ENCODE measurements around the gene MEGF10.
"Not testable (repeated sequence)": the region's sequence is repeated elsewhere in the genome, so short reads cannot be mapped to it uniquely, and the experiment has no call there.

Gene MEGF10

DNA sequence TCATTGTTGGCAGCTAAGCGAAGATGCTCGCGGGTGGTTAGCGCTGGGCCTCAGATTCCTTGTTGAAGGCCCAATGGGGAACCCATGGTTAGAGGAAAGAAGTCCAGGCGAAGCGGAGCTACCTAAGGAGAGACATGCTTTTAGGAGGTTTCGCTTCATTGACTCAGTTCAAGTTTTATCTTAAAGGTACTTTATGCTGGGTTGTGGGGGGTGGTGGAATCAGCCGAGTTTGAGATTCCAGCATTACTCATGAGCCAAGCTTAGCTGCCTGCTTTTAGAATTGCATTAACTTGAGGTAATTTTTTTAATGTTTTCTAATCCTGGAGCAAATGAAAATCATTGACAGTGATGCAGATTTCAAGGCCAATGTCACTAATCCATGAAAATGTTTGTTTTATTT lies 16.1 kb downstream of the MEGF10 start:
- H3K27ac Mint-ChIP-seq: no peak overlapping the region
- no peak overlapping the region for H3K4me3 Mint-ChIP-seq
- H3K27me3 Mint-ChIP-seq: no peaks in the 10 kb centered on the region
- no peaks in the 10 kb centered on the region for H3K4me1 Mint-ChIP-seq (ENCODE audit: low read depth)
- no peaks in the 10 kb centered on the region for H3K36me3 Mint-ChIP-seq (ENCODE audit: low read depth)
- intact Hi-C loops (cut with micrococcal nuclease): no loop called here
- H3K9me3 Mint-ChIP-seq: no peaks in the 10 kb centered on the region

GRCh38 chr5:127307868-127308267 lies 17.3 kb downstream of the MEGF10 start:
- Mint-ChIP-seq H3K9me3 (no peaks in the 10 kb centered on the region), H3K4me3 (no peak overlapping the region), H3K27ac (no peak overlapping the region), H3K36me3 (ENCODE audit: low read depth) (no peaks in the 10 kb centered on the region), H3K4me1 (ENCODE audit: low read depth) (no peaks in the 10 kb centered on the region), H3K27me3 (no peaks in the 10 kb centered on the region)
- intact Hi-C loops (cut with micrococcal nuclease): no loop called here

GRCh38 chr5:127308325-127308724 lies 17.7 kb downstream of the MEGF10 start:
- H3K36me3 Mint-ChIP-seq (ENCODE audit: low read depth); H3K4me3 Mint-ChIP-seq; H3K27ac Mint-ChIP-seq; H3K27me3 Mint-ChIP-seq; intact Hi-C loops (cut with micrococcal nuclease); H3K9me3 Mint-ChIP-seq; H3K4me1 Mint-ChIP-seq (ENCODE audit: low read depth): not testable (repeated sequence)

- Mint-ChIP-seq H3K36me3 (ENCODE audit: low read depth) (no peaks in the 10 kb centered on the region), H3K27ac (no peak overlapping the region)
Measured at GRCh38 chr5:127308945-127309344, 18.3 kb downstream of the MEGF10 start.

DNA sequence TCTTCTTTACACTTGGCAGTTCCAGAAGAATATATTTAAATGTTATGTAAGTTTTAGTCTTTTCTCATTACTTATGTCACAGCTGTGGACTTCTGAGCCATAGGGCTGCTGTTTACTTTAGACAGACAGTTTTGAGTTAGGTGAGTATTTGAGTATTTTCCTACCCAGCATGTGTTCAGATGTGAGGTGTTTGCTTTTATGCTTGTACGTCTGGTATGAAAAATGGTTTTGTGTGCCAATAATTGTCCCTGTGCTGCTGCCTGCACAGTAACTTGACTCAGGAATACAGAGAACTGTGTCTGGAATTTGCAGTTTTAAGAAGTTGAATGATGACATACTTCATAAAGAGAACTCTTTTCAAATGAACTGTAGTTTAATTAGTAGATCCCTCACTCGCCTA lies 20.8 kb downstream of the MEGF10 start:
- no peaks in the 10 kb centered on the region for H3K9me3 Mint-ChIP-seq
- H3K4me1 Mint-ChIP-seq (ENCODE audit: low read depth): no peaks in the 10 kb centered on the region
- no peak overlapping the region for H3K4me3 Mint-ChIP-seq
- H3K27me3 Mint-ChIP-seq: peaks cover 1% of the 10 kb centered on the region
- no peak overlapping the region for H3K27ac Mint-ChIP-seq
- intact Hi-C loops (cut with micrococcal nuclease): no loop called here
- no peaks in the 10 kb centered on the region for H3K36me3 Mint-ChIP-seq (ENCODE audit: low read depth)

More at GRCh38 chr5:127308945-127309344, 18.3 kb downstream of the MEGF10 start:
- H3K27me3 Mint-ChIP-seq: no peaks in the 10 kb centered on the region
- intact Hi-C loops (cut with micrococcal nuclease): no loop called here
- H3K4me3 Mint-ChIP-seq: no peak overlapping the region
- H3K9me3 Mint-ChIP-seq: no peaks in the 10 kb centered on the region
- H3K4me1 Mint-ChIP-seq (ENCODE audit: low read depth): no peaks in the 10 kb centered on the region

DNA sequence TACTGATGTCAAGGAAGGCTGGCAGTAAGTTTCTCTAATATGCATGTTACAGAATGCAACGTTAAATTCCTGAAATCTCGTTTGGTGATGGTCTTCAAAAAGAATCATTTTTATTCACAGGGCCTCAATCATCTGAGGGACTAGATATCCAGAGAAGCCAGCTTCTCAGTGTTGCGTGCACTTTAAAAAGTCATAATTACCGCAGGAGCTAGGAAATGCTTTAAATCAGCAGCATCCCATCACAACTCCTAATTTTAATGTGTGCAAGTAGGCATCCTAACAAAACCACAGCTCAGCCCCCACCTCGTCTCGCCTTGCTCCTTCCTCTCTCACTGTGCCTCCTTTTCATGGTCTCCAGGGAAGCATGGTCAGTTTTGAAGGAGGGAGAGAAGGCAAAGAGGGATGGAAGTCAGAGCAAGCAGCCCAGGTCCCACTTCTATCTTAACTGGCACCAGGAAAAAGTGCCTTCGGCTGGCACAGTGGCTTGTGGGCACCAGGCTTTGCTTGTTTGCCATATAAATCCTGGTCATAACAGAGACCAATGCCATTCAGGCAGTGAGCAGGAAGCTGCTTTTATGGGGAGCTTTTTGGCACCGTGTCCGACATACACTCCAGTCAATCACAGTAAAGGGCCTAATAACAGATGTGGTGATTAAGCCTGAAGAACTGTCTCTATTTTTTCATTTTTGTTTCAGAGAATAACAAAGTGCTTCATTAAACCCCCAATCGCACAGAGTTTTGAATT lies 21.4 kb downstream of the MEGF10 start:
- H3K9me3 Mint-ChIP-seq: no peaks in the 10 kb centered on the region
- no peaks in the 10 kb centered on the region for H3K4me1 Mint-ChIP-seq (ENCODE audit: low read depth)
- peaks cover 1% of the 10 kb centered on the region for H3K27me3 Mint-ChIP-seq
- intact Hi-C loops (cut with micrococcal nuclease): loop anchor here (2.0 kb wide), 1 partner anchor 473 kb away; no protein-coding TSS in a partner anchor
- H3K27ac Mint-ChIP-seq: no peak overlapping the region
- H3K36me3 Mint-ChIP-seq (ENCODE audit: low read depth): no peaks in the 10 kb centered on the region
- H3K4me3 Mint-ChIP-seq: no peak overlapping the region

GRCh38 chr5:127313379-127313778 lies 22.8 kb downstream of the MEGF10 start:
- H3K27me3 Mint-ChIP-seq: peaks cover 1% of the 10 kb centered on the region
- no peaks in the 10 kb centered on the region for H3K9me3 Mint-ChIP-seq
- intact Hi-C loops (cut with micrococcal nuclease): loop anchor here (2.0 kb wide), 1 partner anchor 475 kb away; no protein-coding TSS in a partner anchor
- no peak overlapping the region for H3K4me3 Mint-ChIP-seq
- H3K4me1 Mint-ChIP-seq (ENCODE audit: low read depth): no peaks in the 10 kb centered on the region
- H3K27ac Mint-ChIP-seq: no peak overlapping the region
- no peaks in the 10 kb centered on the region for H3K36me3 Mint-ChIP-seq (ENCODE audit: low read depth)

DNA sequence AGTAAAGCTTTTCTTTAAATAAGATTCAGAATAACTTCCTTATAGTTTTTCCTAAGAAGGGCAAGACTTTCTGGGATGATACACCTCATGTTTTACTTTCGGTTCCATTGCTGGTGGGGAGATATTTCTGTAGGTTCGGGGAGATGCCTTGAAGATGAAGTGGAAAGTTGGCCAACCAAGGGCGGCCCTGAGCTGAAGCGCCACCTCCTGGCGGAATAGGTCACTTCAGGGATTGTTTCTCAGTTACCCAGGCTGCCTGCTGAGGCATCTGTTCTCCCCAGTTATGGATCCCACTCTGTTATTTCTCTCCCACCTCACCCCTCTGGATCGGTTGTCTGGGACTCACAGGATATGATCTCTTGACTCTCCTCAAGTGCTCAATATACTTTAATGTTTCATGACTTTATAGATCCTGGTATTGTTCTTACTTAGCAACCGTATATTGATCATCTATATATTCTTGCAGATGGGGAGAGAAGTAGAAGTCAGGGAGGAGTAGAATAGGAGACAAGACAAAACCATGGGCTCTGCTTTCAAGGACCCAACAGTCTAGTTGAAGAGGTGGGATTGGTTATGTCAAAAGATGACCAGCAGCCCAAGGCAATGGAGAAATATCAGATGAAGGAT lies 23.4 kb downstream of the MEGF10 start:
- Mint-ChIP-seq H3K4me1 (ENCODE audit: low read depth) (no peaks in the 10 kb centered on the region), H3K27ac (no peak overlapping the region), H3K9me3 (no peaks in the 10 kb centered on the region), H3K4me3 (no peak overlapping the region), H3K36me3 (ENCODE audit: low read depth) (no peaks in the 10 kb centered on the region), H3K27me3 (peaks cover 2% of the 10 kb centered on the region)
- intact Hi-C loops (cut with micrococcal nuclease): loop anchor here (1.0 to 2.0 kb wide), 2 partner anchors 475 to 658 kb away; no protein-coding TSS in a partner anchor

- H3K36me3 Mint-ChIP-seq (ENCODE audit: low read depth): no peaks in the 10 kb centered on the region
- peaks cover 9% of the 10 kb centered on the region for H3K4me1 Mint-ChIP-seq (ENCODE audit: low read depth)
- H3K27me3 Mint-ChIP-seq: peaks cover 2% of the 10 kb centered on the region
- H3K9me3 Mint-ChIP-seq: no peaks in the 10 kb centered on the region
- intact Hi-C loops (cut with micrococcal nuclease): no loop called here
- no peak overlapping the region for H3K4me3 Mint-ChIP-seq
- no peak overlapping the region for H3K27ac Mint-ChIP-seq
Measured at GRCh38 chr5:127316011-127316410, 25.4 kb downstream of the MEGF10 start.

DNA sequence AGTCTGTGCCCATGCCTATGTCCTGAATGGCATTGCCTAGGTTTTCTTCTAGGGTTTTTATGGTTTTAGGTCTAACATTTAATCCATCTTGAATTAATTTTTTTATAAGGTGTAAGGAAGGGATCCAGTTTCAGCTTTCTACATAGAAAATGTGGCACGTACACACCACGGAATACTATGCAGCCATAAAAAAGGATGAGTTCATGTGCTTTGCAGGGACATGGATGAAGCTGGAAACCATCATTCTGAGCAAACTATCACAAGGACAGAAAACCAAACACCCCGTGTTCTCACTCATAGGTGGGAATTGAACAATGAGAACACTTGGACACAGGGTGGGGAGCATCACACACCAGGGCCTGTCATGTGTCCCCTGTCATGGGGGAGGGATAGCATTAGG lies 26.8 kb downstream of the MEGF10 start:
- H3K27ac Mint-ChIP-seq; H3K4me1 Mint-ChIP-seq (ENCODE audit: low read depth): not testable (repeated sequence)

GRCh38 chr5:127320032-127320965 lies 29.7 kb downstream of the MEGF10 start:
- Mint-ChIP-seq H3K4me3 (no peak overlapping the region), H3K4me1 (ENCODE audit: low read depth) (peaks cover 9% of the 10 kb centered on the region), H3K27ac (no peak overlapping the region)

More for the DNA sequence above, 26.8 kb downstream of the MEGF10 start:
- H3K4me3 Mint-ChIP-seq; intact Hi-C loops (cut with micrococcal nuclease); H3K36me3 Mint-ChIP-seq (ENCODE audit: low read depth); H3K27me3 Mint-ChIP-seq; H3K9me3 Mint-ChIP-seq: not testable (repeated sequence)

DNA sequence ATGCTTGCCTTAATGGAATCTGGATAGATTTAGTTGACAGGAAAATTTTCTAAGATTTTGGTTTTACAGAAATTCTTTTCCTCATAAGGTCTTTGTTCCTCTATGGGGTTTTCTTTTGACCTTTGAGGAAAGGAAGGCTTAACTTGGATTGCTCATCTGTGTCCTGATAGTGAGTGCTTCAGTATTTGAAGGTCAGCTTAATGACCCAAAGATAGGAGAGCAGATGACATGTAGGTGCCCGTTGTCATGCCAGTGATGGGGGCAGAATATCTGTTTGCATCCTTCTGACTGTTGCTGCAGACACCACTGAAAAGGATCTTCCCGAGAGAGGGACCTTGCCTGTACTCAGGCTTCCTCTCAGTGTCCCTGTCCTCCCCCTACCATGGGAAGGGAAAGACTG lies 30.9 kb downstream of the MEGF10 start:
- Mint-ChIP-seq H3K36me3 (ENCODE audit: low read depth) (no peaks in the 10 kb centered on the region), H3K9me3 (no peaks in the 10 kb centered on the region), H3K4me3 (no peak overlapping the region), H3K4me1 (ENCODE audit: low read depth) (peaks cover 9% of the 10 kb centered on the region), H3K27ac (no peak overlapping the region), H3K27me3 (peaks cover 4% of the 10 kb centered on the region)
- intact Hi-C loops (cut with micrococcal nuclease): no loop called here

More at GRCh38 chr5:127320032-127320965, 29.7 kb downstream of the MEGF10 start:
- no peaks in the 10 kb centered on the region for H3K36me3 Mint-ChIP-seq (ENCODE audit: low read depth)
- intact Hi-C loops (cut with micrococcal nuclease): no loop called here
- no peaks in the 10 kb centered on the region for H3K9me3 Mint-ChIP-seq
- H3K27me3 Mint-ChIP-seq: peaks cover 4% of the 10 kb centered on the region

DNA sequence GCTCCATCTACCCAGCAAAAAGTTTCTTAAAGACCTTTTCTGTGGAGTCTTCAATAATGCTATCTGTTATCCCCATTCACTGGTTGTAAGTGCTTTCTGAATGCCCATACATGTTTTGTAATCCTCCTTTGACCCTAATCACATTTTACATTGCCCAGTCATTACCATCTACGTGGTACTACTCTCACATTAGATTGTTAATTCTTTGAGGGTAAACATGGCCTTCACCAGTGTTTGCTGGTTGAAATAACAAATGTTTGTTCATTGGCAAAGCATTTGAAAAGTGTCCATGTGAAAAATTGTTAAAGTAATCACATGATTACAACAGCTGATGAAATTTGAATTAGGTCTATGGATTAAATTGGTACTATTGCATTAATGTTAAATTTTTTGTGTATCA lies 31.8 kb downstream of the MEGF10 start:
- H3K4me1 Mint-ChIP-seq (ENCODE audit: low read depth): peaks cover 9% of the 10 kb centered on the region
- intact Hi-C loops (cut with micrococcal nuclease): no loop called here
- H3K27me3 Mint-ChIP-seq: peaks cover 4% of the 10 kb centered on the region
- no peak overlapping the region for H3K27ac Mint-ChIP-seq
- no peaks in the 10 kb centered on the region for H3K36me3 Mint-ChIP-seq (ENCODE audit: low read depth)
- no peaks in the 10 kb centered on the region for H3K9me3 Mint-ChIP-seq
- no peak overlapping the region for H3K4me3 Mint-ChIP-seq

DNA sequence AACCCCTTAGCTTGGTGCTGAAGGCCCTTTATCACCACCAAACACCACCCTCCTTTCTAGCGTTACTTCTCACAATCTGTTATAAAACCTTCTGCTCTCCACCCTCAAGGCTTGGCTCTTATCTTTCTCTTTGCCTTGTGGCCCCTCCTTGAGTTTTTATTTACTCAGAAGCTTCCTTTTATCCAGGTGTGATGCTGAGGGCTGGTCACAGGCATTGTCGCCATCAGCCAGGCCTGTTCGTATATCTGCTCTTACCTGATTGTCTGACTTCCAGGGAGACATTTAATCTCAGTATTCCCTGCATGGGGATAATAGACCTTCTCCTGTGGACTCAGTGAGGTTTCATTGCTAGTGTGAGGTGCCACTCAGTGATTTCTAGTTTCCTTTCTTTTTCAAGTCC lies 34.2 kb downstream of the MEGF10 start:
- Mint-ChIP-seq H3K27me3 (peaks cover 3% of the 10 kb centered on the region), H3K4me1 (ENCODE audit: low read depth) (peaks cover 9% of the 10 kb centered on the region), H3K36me3 (ENCODE audit: low read depth) (no peaks in the 10 kb centered on the region), H3K27ac (no peak overlapping the region), H3K4me3 (no peak overlapping the region), H3K9me3 (no peaks in the 10 kb centered on the region)
- intact Hi-C loops (cut with micrococcal nuclease): no loop called here
